ENCODE results near the gene DNAH3. TPM values are rescaled to one million over a fixed set of nuclear protein-coding genes. Genes with fewer than 3 reads are reported as not detected.

DNAH3 gene
- total RNA-seq, 1 experiment from 2014 or later: 0.24 TPM

DNA sequence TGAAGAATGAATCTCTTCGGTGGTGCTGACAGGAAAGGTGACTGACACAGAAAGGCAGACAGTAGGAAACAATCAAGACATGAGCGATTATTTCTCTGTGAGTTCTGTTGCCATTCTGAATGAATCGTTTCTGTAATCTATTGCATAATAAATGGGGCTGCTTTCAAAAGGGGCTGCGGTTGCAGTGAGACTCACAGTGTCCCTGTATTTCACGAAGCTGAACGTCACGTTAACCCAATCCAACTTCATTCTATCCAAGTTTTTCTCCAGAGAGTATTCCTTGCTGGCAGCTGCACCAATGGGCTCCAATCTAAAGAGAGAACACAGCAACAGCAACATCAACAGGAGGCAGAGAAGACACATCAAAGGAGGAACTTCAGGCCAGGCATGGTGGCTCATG lies 75.4 kb downstream of the DNAH3 start:
- WGBS (ENCODE audit: extremely low coverage, insufficient read length, low lambda C conversion rate): no CpG with 5 or more reads among the region's 7 CpGs
- Histone ChIP-seq H2BK5ac (ENCODE audit: insufficient read length, low read length) (no peak overlapping the region), H3K4me1 (ENCODE audit: insufficient read depth, low read length) (no peaks in the 10 kb centered on the region), H2BK12ac (ENCODE audit: insufficient read length, low read depth, low read length) (no peak overlapping the region), H4K20me1 (ENCODE audit: control insufficient read depth, insufficient read depth, insufficient read length) (no peaks in the 10 kb centered on the region), H3K23ac (ENCODE audit: insufficient read length, low read depth, low read length) (no peak overlapping the region), H2BK15ac (ENCODE audit: low read depth, low read length) (no peak overlapping the region), H3K4me2 (ENCODE audit: insufficient read depth, insufficient read length, low read length) (no peak overlapping the region), H3K4ac (ENCODE audit: low read depth, low read length) (no peak overlapping the region), H2BK20ac (ENCODE audit: low read depth, low read length, poor library complexity, severe bottlenecking) (no peak overlapping the region), H3K79me2 (ENCODE audit: insufficient read depth, low read length) (no peaks in the 10 kb centered on the region), H3K14ac (ENCODE audit: insufficient read depth, low read length) (no peak overlapping the region), H3T11ph (ENCODE audit: low read length) (no peak overlapping the region), H3K23me2 (ENCODE audit: insufficient read length, low read depth, low read length, poor library complexity, severe bottlenecking) (no peaks in the 10 kb centered on the region), H2AFZ (ENCODE audit: low read length) (no peak overlapping the region), H2BK120ac (ENCODE audit: low read depth, low read length, poor library complexity, severe bottlenecking) (no peak overlapping the region), H2AK5ac (ENCODE audit: insufficient read length, low read length) (no peak overlapping the region), H3K9ac (ENCODE audit: extremely low read depth, insufficient read length, low read length) (no peak overlapping the region), H3K79me1 (ENCODE audit: insufficient read depth, low read depth, low read length, poor library complexity, severe bottlenecking) (no peaks in the 10 kb centered on the region), H3K18ac (ENCODE audit: insufficient read length, low read depth, low read length) (no peak overlapping the region), H3K27me3 (ENCODE audit: insufficient read depth, low read length) (no peaks in the 10 kb centered on the region), H3K56ac (ENCODE audit: insufficient read length, low read depth, low read length) (no peak overlapping the region), H4K91ac (ENCODE audit: insufficient read length, low read depth, low read length) (no peak overlapping the region), H3K9me3 (ENCODE audit: control insufficient read depth, low read depth, low read length) (no peaks in the 10 kb centered on the region), H4K8ac (replicated peaks; ENCODE audit: insufficient read length, low read depth, low read length) (no peak overlapping the region), H3K27ac (ENCODE audit: insufficient read length, low read depth, low read length) (no peak overlapping the region), H4K5ac (ENCODE audit: insufficient read length, low read depth, low read length) (no peak overlapping the region)
- Mint-ChIP-seq H3K27me3 (ENCODE audit: low read depth) (no peaks in the 10 kb centered on the region), H3K36me3 (ENCODE audit: insufficient read depth in 1 of 3, low read depth in 3 of 3) (peaks cover 0 to 8% (median 0%) of the 10 kb centered on the region in 3 experiments; a peak in 1 of 7 replicates), H3K9me3 (peaks cover 3 to 6% of the 10 kb centered on the region in 2 experiments; a peak in 4 of 5 replicates), H3K4me3 (no peak overlapping the region), H3K4me1 (no peaks in the 10 kb centered on the region), H3K27ac (no peak overlapping the region; a peak in 1 of 7 replicates)
- DNase-seq: no peak
- TF ChIP-seq, protein P1, sequence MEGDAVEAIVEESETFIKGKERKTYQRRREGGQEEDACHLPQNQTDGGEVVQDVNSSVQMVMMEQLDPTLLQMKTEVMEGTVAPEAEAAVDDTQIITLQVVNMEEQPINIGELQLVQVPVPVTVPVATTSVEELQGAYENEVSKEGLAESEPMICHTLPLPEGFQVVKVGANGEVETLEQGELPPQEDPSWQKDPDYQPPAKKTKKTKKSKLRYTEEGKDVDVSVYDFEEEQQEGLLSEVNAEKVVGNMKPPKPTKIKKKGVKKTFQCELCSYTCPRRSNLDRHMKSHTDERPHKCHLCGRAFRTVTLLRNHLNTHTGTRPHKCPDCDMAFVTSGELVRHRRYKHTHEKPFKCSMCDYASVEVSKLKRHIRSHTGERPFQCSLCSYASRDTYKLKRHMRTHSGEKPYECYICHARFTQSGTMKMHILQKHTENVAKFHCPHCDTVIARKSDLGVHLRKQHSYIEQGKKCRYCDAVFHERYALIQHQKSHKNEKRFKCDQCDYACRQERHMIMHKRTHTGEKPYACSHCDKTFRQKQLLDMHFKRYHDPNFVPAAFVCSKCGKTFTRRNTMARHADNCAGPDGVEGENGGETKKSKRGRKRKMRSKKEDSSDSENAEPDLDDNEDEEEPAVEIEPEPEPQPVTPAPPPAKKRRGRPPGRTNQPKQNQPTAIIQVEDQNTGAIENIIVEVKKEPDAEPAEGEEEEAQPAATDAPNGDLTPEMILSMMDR (conservative IDR thresholded peaks at IDR 0.05): no peak

All from H9 (cell line).